NCI-H2107 (cell line): ENCODE results near the gene NTHL1.

Experiments
- DNase-seq: peaks from one replicate; lab custom pipeline; 2025; lab: John Stamatoyannopoulos, UW

The NTHL1 gene

GRCh38 chr16:2008009-2008526 is 39.6 kb downstream of the NTHL1 start:
- DNase-seq, result no peak

GRCh38 chr16:2007081-2007836 is 40.4 kb downstream of the NTHL1 start:
- DNase-seq, result no peak

DNA sequence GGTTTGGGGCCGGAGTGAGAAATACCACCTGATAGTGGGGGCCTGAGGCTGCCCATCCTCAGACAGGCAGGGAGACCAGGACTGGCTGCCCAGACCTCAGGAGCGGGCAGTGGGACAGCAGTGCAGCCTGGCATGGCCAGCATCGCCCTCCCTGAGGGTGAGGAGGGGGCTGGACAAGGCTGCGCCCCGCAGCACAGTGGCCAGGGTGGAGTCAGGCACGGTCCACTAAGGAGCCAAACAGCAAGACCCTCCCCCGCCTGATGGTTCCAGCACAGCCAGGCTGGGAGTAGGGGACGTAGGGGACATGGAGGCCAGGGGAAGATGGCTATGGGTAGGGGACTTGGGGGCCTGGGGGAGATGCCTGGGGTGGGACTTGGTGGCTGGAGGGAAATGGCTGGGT is 41.3 kb downstream of the NTHL1 start:
- no peak for DNase-seq

DNA sequence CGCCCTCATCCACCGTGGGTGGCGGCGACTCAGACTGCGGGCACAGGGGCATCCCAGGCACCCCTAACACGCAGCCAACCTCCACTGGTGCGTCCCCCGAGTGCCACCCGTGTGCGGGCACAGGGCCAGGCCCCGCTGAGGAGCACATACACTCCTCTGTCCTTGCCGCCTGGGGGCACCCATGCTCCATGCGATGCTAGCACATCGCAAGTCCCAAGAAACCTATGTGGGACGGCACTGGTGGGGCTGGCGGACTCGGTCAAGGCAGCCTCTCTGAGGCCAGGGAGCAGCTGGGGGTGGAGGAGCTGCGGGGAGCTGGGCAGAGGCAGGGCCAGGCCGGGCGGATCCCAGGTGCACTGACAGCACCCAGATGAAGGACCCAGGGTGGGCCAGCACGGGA is 42.0 kb downstream of the NTHL1 start:
- peak; percentile 40 for DNase-seq

GRCh38 chr16:2004795-2005517 is 42.7 kb downstream of the NTHL1 start:
- no peak for DNase-seq

GRCh38 chr16:2003827-2004641 is 43.6 kb downstream of the NTHL1 start:
- DNase-seq, result peak; percentile 88

- no peak for DNase-seq
Measured at GRCh38 chr16:2003231-2003826, 44.3 kb downstream of the NTHL1 start.

GRCh38 chr16:2002406-2003230 is 45.0 kb downstream of the NTHL1 start:
- DNase-seq, result no peak

DNA sequence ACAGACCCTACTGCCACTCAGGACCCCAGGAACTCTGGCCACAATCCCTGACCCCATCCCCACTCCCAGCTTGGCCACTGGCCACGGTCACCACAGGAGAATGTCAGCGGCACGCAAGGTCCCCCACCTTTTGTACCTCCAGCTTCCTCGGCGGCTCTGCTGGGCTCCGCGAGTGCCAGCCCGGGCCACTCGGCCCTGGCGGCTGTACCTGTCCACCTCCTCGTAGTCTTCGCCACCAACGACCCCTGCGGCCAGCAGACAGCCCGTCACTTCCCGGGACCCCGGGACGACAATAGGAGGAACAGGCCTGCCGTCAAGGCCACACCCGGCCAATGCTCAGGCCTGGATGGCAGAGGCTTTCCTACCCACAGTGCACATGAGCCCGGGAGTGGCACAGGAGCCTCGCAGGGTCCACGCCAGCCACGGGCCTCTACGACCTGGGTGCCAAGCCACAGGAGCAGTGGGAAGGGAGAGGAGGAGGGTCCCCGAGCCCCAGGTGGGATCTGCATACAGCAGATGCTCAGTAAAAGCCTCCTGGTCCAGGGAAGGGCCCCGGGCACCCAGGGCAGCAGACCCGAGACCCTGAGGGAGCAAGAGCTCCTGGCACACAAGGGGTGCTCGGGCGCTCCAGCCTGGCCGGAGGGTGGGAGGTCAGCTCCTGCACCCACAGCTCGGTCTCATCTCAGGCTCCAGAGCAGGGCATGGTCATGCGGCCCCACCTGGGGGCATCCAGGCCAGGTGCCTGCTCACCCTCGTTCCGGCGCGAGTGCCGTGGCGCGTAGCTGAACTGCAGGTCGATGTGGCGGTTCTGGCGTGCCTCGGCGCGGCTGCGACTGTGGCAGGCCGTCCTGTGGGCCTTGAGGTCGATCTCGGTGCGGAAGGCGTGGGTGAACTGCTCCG is 45.9 kb downstream of the NTHL1 start:
- DNase-seq, result no peak

GRCh38 chr16:2001035-2001434 is 46.6 kb downstream of the NTHL1 start:
- no peak for DNase-seq

GRCh38 chr16:1999866-2000514 is 47.6 kb downstream of the NTHL1 start:
- no peak for DNase-seq

DNA sequence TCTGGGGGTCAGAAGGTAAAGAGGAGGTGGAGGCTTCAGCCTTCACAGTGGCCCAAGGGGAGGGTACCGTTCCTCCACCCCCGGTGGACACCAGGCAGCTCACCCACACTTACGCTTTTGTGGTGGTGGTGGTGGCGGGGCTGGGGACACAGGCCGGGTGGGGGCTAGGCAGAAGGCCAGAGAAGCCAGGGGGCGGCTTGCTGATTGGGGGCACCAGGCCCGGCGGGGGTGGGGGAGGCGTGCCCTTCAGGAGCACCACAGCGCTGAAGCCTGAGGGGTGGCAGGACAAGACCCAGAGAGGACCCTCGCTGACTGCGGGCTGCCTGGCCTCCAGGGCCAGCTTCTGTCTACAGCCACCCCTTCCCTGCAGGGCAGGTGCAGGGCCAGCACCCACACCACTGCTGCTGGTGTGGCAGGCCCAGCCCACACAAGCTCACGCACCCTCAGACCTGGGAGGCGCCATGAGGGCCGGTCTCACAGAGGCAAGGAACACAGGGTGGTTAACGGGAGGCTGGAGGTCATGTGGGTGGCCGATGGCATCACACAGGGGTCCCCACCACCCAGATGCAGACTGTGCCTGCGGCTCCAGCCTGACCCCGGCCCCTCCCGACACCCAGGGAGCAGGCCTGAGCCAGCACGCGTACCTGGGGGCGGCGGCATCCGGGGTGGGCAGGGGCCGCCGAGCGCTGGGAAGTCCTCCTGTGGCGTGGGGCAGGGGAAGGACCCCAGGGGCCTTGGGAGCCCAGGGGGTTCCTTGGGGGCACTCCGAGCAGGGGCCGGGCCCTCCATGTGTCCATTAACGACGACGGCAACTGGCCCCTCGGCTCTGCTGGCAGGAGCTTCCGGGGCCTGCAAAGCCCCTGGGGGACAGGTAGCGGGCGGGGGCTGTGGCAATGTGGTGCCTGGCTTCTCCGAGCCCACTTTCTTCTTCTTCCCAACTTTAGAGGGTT is 48.5 kb downstream of the NTHL1 start:
- no peak for DNase-seq

- no peak for DNase-seq
Measured at GRCh38 chr16:1998360-1998835, 49.2 kb downstream of the NTHL1 start.

DNA sequence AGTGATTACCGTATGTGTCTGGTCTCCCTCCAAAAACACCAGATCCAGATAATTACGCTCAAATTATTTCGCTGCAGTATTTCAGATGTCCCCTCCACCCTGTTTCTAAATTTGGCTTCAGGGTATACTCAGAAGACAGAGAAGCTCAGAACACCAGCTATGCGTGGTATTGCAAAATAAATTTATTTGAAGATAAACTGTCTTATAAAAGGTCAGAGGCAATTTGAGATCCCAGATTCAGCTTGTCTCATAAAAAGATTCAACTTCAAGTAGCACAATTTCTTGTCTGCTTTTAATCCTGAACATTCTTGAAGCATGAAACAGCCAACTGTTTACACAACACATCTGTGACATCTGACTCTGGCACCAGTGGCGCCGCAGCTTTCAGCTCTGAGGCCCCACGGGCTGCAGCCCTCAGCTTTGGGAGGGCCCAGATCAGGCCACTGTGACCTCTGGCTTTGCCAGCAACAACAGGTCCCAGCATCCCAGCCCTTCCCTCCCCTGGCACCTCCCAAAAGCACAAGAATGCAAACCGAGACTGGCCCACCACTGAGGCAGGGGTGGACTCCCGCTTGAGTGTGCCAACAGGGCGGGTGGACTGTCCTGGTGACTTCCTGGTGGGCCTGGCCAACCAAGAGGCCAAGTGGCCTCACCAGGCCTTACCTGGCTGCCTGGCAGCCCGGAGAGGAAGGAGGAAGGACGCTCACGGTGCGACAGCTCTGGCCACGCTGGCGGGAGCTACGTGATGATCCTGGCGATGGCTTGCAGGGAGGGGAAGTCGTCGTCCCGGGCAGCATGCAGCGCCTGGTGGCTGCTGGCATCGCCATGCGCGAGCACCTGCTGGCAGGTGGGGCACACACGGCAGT is 49.9 kb downstream of the NTHL1 start:
- DNase-seq, result no peak

DNA sequence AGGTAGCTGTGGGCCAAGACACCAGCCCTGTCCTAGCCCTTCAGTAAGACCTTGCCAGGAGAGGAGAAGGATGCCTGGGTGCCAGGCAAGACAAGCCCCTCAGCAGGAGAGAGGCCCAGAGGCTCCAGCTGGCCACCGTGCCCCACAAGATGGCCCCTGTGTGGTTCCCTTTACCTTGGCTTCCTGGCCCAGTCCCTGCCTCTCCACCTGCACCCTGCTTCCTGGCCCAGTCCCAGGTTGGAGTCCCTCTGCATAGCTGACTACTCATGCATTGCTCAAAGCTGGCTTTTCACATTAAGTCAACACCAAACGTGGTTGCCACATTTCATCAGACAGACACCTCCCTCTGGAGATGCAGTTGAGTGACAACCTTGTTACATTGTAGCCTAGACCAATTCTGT is 53.9 kb downstream of the NTHL1 start:
- no peak for DNase-seq

GRCh38 chr16:1992704-1993317 is 54.8 kb downstream of the NTHL1 start:
- no peak for DNase-seq
